ENCODE measurements around the gene MARCHF2. TPM values are rescaled to one million over a fixed set of nuclear protein-coding genes. Genes with fewer than 3 reads are reported as not detected.

The MARCHF2 gene
- polyA plus RNA-seq, 1 of the 3 experiments (the other 2 are of a cell fraction) = 57.2 TPM

- Histone ChIP-seq H3K4me3 (ENCODE audit: low read depth in 2 of 2, low read length in 1 of 2) (no peak overlapping the region), H3K9ac (no peak overlapping the region), H3K36me3 (replicated peaks in 1 of 2; ENCODE audit: control insufficient read depth in 1 of 2, insufficient read depth in 2 of 2, low read length in 1 of 2) (peaks cover 0 to 4% of the 10 kb centered on the region in 2 experiments), H3K9me3 (no peaks in the 10 kb centered on the region), H4K20me1 (ENCODE audit: insufficient read depth) (no peaks in the 10 kb centered on the region), H3K27ac (ENCODE audit: low read depth in 2 of 2, low read length in 1 of 2) (no peak overlapping the region), H3K27me3 (ENCODE audit: insufficient read depth) (no peaks in the 10 kb centered on the region), H3K4me1 (ENCODE audit: control insufficient read depth in 1 of 2, insufficient read depth in 2 of 2, low read depth in 1 of 2, low read length in 1 of 2) (0 out of 4 replicates have a peak, but pooled peaks cover 0 to 3% of the 10 kb centered on the region in 2 experiments), H3K79me2 (ENCODE audit: insufficient read depth) (no peaks in the 10 kb centered on the region), H3K4me2 (no peak overlapping the region), H3F3A (replicated peaks; ENCODE audit: insufficient read depth) (no peaks in the 10 kb centered on the region), H2AFZ (ENCODE audit: low read depth) (no peak overlapping the region), H3K9me2 (no peaks in the 10 kb centered on the region)
- TF ChIP-seq TEAD4 (IDR thresholded peaks at IDR 0.05; ENCODE audit: borderline replicate concordance, insufficient read depth) = no peak
- TF ChIP-seq YY1 (IDR thresholded peaks at IDR 0.05; ENCODE audit: low read depth) = no peak
- TF ChIP-seq FOSL2 (IDR thresholded peaks at IDR 0.05; ENCODE audit: borderline replicate concordance, low read depth) = no peak
- no peak for TF ChIP-seq PBX3 (IDR thresholded peaks at IDR 0.05)
- TF ChIP-seq SIN3A (IDR thresholded peaks at IDR 0.05; ENCODE audit: borderline replicate concordance, low read depth, low read length) = no peak
- no peak for TF ChIP-seq EP300 (IDR thresholded peaks at IDR 0.05; ENCODE audit: borderline replicate concordance in 1 of 2, low read depth in 1 of 2, low read length in 1 of 2)
- TF ChIP-seq RAD21 (IDR thresholded peaks at IDR 0.05; ENCODE audit: low read length) = no peak
- no peak for TF ChIP-seq MXI1 (IDR thresholded peaks at IDR 0.05; ENCODE audit: low read depth, low read length)
- no peak for TF ChIP-seq CTCF (IDR thresholded peaks at IDR 0.05)
- TF ChIP-seq TAF1 (IDR thresholded peaks at IDR 0.05; ENCODE audit: borderline replicate concordance, low read depth, low read length) = no peak
- TF ChIP-seq CHD2 (IDR thresholded peaks at IDR 0.05; ENCODE audit: low read length, partially characterized antibody) = no peak
- no peak for TF ChIP-seq POLR2AphosphoS5 (IDR thresholded peaks at IDR 0.05; ENCODE audit: low read depth, low read length)
- TF ChIP-seq MAX (IDR thresholded peaks at IDR 0.05; ENCODE audit: low read depth) = no peak
- TF ChIP-seq REST (IDR thresholded peaks at IDR 0.05; ENCODE audit: low read depth, low read length) = no peak
- TF ChIP-seq ELF1 (IDR thresholded peaks at IDR 0.05) = no peak
- no peak for TF ChIP-seq NFIC (IDR thresholded peaks at IDR 0.05; ENCODE audit: borderline replicate concordance)
- TF ChIP-seq NRF1 (IDR thresholded peaks at IDR 0.05; ENCODE audit: low read depth, low read length) = no peak
- TF ChIP-seq, protein P1, sequence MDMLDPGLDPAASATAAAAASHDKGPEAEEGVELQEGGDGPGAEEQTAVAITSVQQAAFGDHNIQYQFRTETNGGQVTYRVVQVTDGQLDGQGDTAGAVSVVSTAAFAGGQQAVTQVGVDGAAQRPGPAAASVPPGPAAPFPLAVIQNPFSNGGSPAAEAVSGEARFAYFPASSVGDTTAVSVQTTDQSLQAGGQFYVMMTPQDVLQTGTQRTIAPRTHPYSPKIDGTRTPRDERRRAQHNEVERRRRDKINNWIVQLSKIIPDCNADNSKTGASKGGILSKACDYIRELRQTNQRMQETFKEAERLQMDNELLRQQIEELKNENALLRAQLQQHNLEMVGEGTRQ (IDR thresholded peaks at IDR 0.05; ENCODE audit: borderline replicate concordance, low read depth, low read length) = no peak
- TF ChIP-seq GABPA (IDR thresholded peaks at IDR 0.05; ENCODE audit: low read depth) = no peak
- 98% methylated on average over 11 of the region's 12 CpGs for WGBS (ENCODE audit: low lambda C conversion rate)
- ChIA-PET POLR2A (no interaction called here), CTCF (interaction anchor here (0.7 to 4.2 kb wide), 2 partner anchors 67 to 84 kb away, joined by 3 to 14 read pairs; no protein-coding TSS in a partner anchor)
- no peak for DNase-seq
Measured at GRCh38 chr19:8438236-8438635, 25.1 kb downstream of the MARCHF2 start.
